BJ (cell line): ENCODE measurements around the gene AP1AR. TPM values are rescaled to one million over a fixed set of nuclear protein-coding genes. Genes with fewer than 3 reads are reported as not detected.

Experiments used
- CTCF ChIA-PET: fragments of 350-600 bp; formaldehyde crosslinking; extraction: SDS; loops from one replicate; lab custom pipeline; 2021; ENCODE audit warnings: antibody characterized with exemption, inconsistent platforms; lab: Yijun Ruan, JAX
- POLR2A ChIA-PET: fragments of 300-600 bp; sonication (Branson Sonifier 250); formaldehyde crosslinking; extraction: SDS; loops from one replicate; lab custom pipeline; 2021; ENCODE audit warnings: antibody characterized with exemption; lab: Charles Lee
- DNase-seq: peaks from one replicate; pipeline ENCODE4 v3.0.0-alpha.2; 2011; ENCODE audit warnings: low read depth
- H3K27me3 ChIP-seq: 2 replicates; pipeline ENCODE4 v1.6.0; 2011; ENCODE audit warnings: low read length; ENCODE audit not compliant: control insufficient read depth, insufficient read depth
- H3K36me3 ChIP-seq: 2 replicates; pipeline ENCODE4 v1.5.1; 2011; ENCODE audit warnings: low read length; ENCODE audit not compliant: control insufficient read depth, insufficient read depth
- H3K4me3 ChIP-seq: 2 replicates; pipeline ENCODE4 v1.5.1; 2011; ENCODE audit warnings: low read depth, mild to moderate bottlenecking, control low read depth, low read length
- CTCF ChIP-seq: IDR thresholded peaks from 2 replicates; pipeline ENCODE4 v1.5.1; 2011; ENCODE audit warnings: low read depth, mild to moderate bottlenecking, control low read depth, inconsistent platforms, low read length, moderate library complexity; ENCODE audit not compliant: insufficient read depth
- polyA plus RNA-seq: library from polyadenylated mRNA; depleted of rRNA; stranded (reverse); fragments of >200 nt; gene quantifications from 2 replicates; pipeline ENCODE4 v1.2.3, GENCODE V29; 2011

The AP1AR gene
- polyA plus RNA-seq, 1 experiment: 3.3 TPM

GRCh38 chr4:112185334-112185733, 46.3 kb upstream of the AP1AR start:
- TF ChIP-seq CTCF: no peak
- no peak for DNase-seq
- ChIA-PET CTCF (interaction anchor here (0.6 to 1.6 kb wide), 2 partner anchors 85 to 828 kb away, joined by 3 read pairs; no protein-coding TSS in a partner anchor), POLR2A (no interaction called here)
- Histone ChIP-seq H3K36me3 (no peaks in the 10 kb centered on the region), H3K4me3 (no peak overlapping the region), H3K27me3 (no peaks in the 10 kb centered on the region)

- CTCF ChIA-PET: interaction anchor here (1.6 kb wide), 1 partner anchor 86 kb away, joined by 3 read pairs; no protein-coding TSS in a partner anchor
These were observed 45.6 kb upstream of the AP1AR start for GRCh38 chr4:112185740-112186670.

GRCh38 chr4:112189754-112190153, 41.8 kb upstream of the AP1AR start:
- Histone ChIP-seq H3K4me3 (no peak overlapping the region), H3K27me3 (no peaks in the 10 kb centered on the region), H3K36me3 (no peaks in the 10 kb centered on the region)
- POLR2A ChIA-PET: no interaction called here
- no peak for DNase-seq
- CTCF ChIA-PET: interaction anchor here (0.7 to 1.3 kb wide), 4 partner anchors 15 to 236 kb away, joined by 3 to 5 read pairs (median 3); no protein-coding TSS in a partner anchor
- peak; percentile 29 for TF ChIP-seq CTCF

More at GRCh38 chr4:112185740-112186670, 45.6 kb upstream of the AP1AR start:
- no peaks in the 10 kb centered on the region for H3K27me3 ChIP-seq
- no peaks in the 10 kb centered on the region for H3K36me3 ChIP-seq
- no peak for TF ChIP-seq CTCF
- H3K4me3 ChIP-seq: no peak overlapping the region
- no peak for DNase-seq
- POLR2A ChIA-PET: no interaction called here

- no peak for TF ChIP-seq CTCF
- H3K27me3 ChIP-seq: no peaks in the 10 kb centered on the region
- DNase-seq: no peak
- no peaks in the 10 kb centered on the region for H3K36me3 ChIP-seq
- no peak overlapping the region for H3K4me3 ChIP-seq
- ChIA-PET CTCF (interaction anchor here (1.0 kb wide), 1 partner anchor 14 kb away, joined by 5 read pairs; no protein-coding TSS in a partner anchor), POLR2A (no interaction called here)
These were observed 40.9 kb upstream of the AP1AR start for GRCh38 chr4:112190684-112191083.

- TF ChIP-seq CTCF: no peak
- DNase-seq: no peak
- Histone ChIP-seq H3K27me3 (no peaks in the 10 kb centered on the region), H3K4me3 (no peak overlapping the region), H3K36me3 (no peaks in the 10 kb centered on the region)
- CTCF ChIA-PET: no interaction called here
- POLR2A ChIA-PET: no interaction called here
These were observed 35.1 kb upstream of the AP1AR start for GRCh38 chr4:112196461-112196860.
